NAMALWA (cell line): ENCODE measurements around the gene PRDM15.
A peak's percentile ranks its signal among the peaks of the same experiment; 100 is the strongest.

ENCODE experiments used
- DNase-seq: peaks from one replicate; pipeline ENCODE4 v3.0.0-alpha.2; 2015; ENCODE audit warnings: low spot score

Gene PRDM15

GRCh38 chr21:41885341-41886024, 6.3 kb upstream of the PRDM15 start:
- peak; percentile 60 for DNase-seq

- DNase-seq: no peak
Measured at GRCh38 chr21:41884501-41885030, 5.4 kb upstream of the PRDM15 start.

- no peak for DNase-seq
Measured at GRCh38 chr21:41883582-41883981, 4.4 kb upstream of the PRDM15 start.

- DNase-seq: no peak
Measured at GRCh38 chr21:41881051-41881450, 1.9 kb upstream of the PRDM15 start.

GRCh38 chr21:41880153-41880552, 1.0 kb upstream of the PRDM15 start:
- no peak for DNase-seq

GRCh38 chr21:41878831-41879189, 334 bp downstream of the PRDM15 start:
- peak; percentile 81 for DNase-seq

GRCh38 chr21:41877901-41878830, 978 bp downstream of the PRDM15 start:
- peak; percentile 94 for DNase-seq

GRCh38 chr21:41876928-41877652, 2.1 kb downstream of the PRDM15 start:
- peak; percentile 69 for DNase-seq

GRCh38 chr21:41876396-41876795, 2.7 kb downstream of the PRDM15 start:
- DNase-seq: peak; percentile 56

- no peak for DNase-seq
Measured at GRCh38 chr21:41875086-41875485, 4.1 kb downstream of the PRDM15 start.

GRCh38 chr21:41874611-41875010, 4.5 kb downstream of the PRDM15 start:
- DNase-seq: peak; percentile 77

- DNase-seq: no peak
Measured at GRCh38 chr21:41873426-41873825, 5.7 kb downstream of the PRDM15 start.

- no peak for DNase-seq
Measured at GRCh38 chr21:41873005-41873404, 6.1 kb downstream of the PRDM15 start.

- no peak for DNase-seq
Measured at GRCh38 chr21:41871293-41872030, 7.7 kb downstream of the PRDM15 start.

- DNase-seq: peak; percentile 64
Measured at GRCh38 chr21:41869771-41870170, 9.4 kb downstream of the PRDM15 start.

GRCh38 chr21:41868062-41868710, 11.0 kb downstream of the PRDM15 start:
- DNase-seq: peak; percentile 98

GRCh38 chr21:41867313-41867712, 11.8 kb downstream of the PRDM15 start:
- peak; percentile 31 for DNase-seq

GRCh38 chr21:41866274-41866809, 12.8 kb downstream of the PRDM15 start:
- peak; percentile 37 for DNase-seq

GRCh38 chr21:41865002-41865777, 14.0 kb downstream of the PRDM15 start:
- DNase-seq: peak; percentile 55
